Measurements from ENCODE around the gene SPTSSB.

Gene SPTSSB

GRCh38 chr3:161390200-161390599, 18.9 kb upstream of the SPTSSB start:
- DNase-seq, result no peak

- peak; percentile 78 to 81 for DNase-seq
Observed at GRCh38 chr3:161389445-161390035, 18.2 kb upstream of the SPTSSB start.

- peak; percentile 37 to 90 for DNase-seq
Observed at GRCh38 chr3:161388855-161389254, 17.5 kb upstream of the SPTSSB start.

GRCh38 chr3:161386991-161387770, 15.9 kb upstream of the SPTSSB start:
- peak; percentile 48 to 70 for DNase-seq

GRCh38 chr3:161372321-161373260, 1.3 kb upstream of the SPTSSB start:
- DNase-seq, result no peak

GRCh38 chr3:161369531-161369930, 1.8 kb downstream of the SPTSSB start:
- no peak for DNase-seq

- DNase-seq, result no peak
Observed at GRCh38 chr3:161366094-161366493, 5.2 kb downstream of the SPTSSB start.

GRCh38 chr3:161358488-161358887, 12.8 kb downstream of the SPTSSB start:
- DNase-seq, result no peak

- no peak for DNase-seq
Observed at GRCh38 chr3:161356287-161356686, 15.0 kb downstream of the SPTSSB start.

GRCh38 chr3:161355508-161355907, 15.8 kb downstream of the SPTSSB start:
- DNase-seq, result no peak

- no peak for DNase-seq
Observed at GRCh38 chr3:161354554-161354953, 16.8 kb downstream of the SPTSSB start.

- DNase-seq, result no peak
Observed at GRCh38 chr3:161351330-161351729, 20.0 kb downstream of the SPTSSB start.

- DNase-seq, result no peak
Observed at GRCh38 chr3:161350916-161351315, 20.4 kb downstream of the SPTSSB start.

GRCh38 chr3:161349529-161350312, 21.6 kb downstream of the SPTSSB start:
- DNase-seq, result peak; percentile 13 to 22

- DNase-seq, result no peak
Observed at GRCh38 chr3:161348796-161349400, 22.4 kb downstream of the SPTSSB start.

- no peak for DNase-seq
Observed at GRCh38 chr3:161347726-161348125, 23.6 kb downstream of the SPTSSB start.

GRCh38 chr3:161345023-161345422, 26.3 kb downstream of the SPTSSB start:
- no peak for DNase-seq

- no peak for DNase-seq
Observed at GRCh38 chr3:161343986-161344385, 27.3 kb downstream of the SPTSSB start.

GRCh38 chr3:161343540-161343939, 27.8 kb downstream of the SPTSSB start:
- no peak for DNase-seq

GRCh38 chr3:161342629-161343028, 28.7 kb downstream of the SPTSSB start:
- DNase-seq, result no peak

GRCh38 chr3:161339517-161340500, 31.5 kb downstream of the SPTSSB start:
- DNase-seq, result no peak
